Measurements from ENCODE around the gene CCDC157. TPM values are rescaled to one million over a fixed set of nuclear protein-coding genes. Genes with fewer than 3 reads are reported as not detected.

CCDC157 gene
- total and polyA plus RNA-seq, 2 of the 4 experiments (the other 2 are of a cell fraction), result 0.90 to 2.2 TPM

DNA sequence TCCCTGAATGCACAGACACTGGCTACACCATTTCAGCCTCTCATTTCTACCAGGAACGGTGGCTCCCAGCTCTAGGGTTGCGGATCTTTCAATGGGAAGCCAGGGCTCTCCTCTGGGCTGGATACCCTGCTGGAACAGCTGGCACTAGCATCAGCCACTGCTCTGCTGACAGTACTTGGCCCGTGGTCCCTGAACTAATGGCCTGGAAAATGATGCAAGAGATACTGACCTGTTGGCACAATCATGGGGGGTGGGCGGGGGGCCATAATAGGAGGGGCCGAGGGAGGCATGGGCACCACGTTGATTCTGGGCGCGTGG lies 19.4 kb upstream of the CCDC157 start:
- ATAC-seq (ENCODE audit: low read depth), result no peak
- in situ Hi-C loops (cut with MboI; ENCODE audit: low sequenced_read_pairs), result no loop called here

More for the DNA sequence above, 19.4 kb upstream of the CCDC157 start:
- H2AK9ac ChIP-seq (replicated peaks; ENCODE audit: low read depth, low read length, poor library complexity), result no peak overlapping the region
- 0 out of 2 replicates have a peak, but pooled peaks cover 3% of the 10 kb centered on the region for H4K20me1 ChIP-seq (ENCODE audit: insufficient read depth, low read length)
- no peak overlapping the region for H2AK5ac ChIP-seq (ENCODE audit: low read depth, low read length)
- peaks cover 11% of the 10 kb centered on the region for H3K9me1 ChIP-seq (ENCODE audit: insufficient read depth, low read length)
- no peak overlapping the region for H2BK5ac ChIP-seq (ENCODE audit: low read depth, low read length, poor library complexity, severe bottlenecking)
- ChIA-PET CTCF (no interaction called here), POLR2A (ENCODE audit: unreplicated experiment) (interaction anchor here (1.5 kb wide), 1 partner anchor 11 kb away, joined by 3 read pairs; the partner anchor contains the start of gene TBC1D10A)
- no peak overlapping the region for H4K91ac ChIP-seq (ENCODE audit: insufficient read depth, low read depth, low read length)
- WGBS, 2 experiments (ENCODE audit: extremely low coverage in 2 of 2, insufficient read length in 1 of 2), result 93% methylated on average over 3 of the region's 8 CpGs; no CpG with 5 or more reads in 1 of the 2 experiments
- BruUV-seq (replicated peaks), result no TSS peak
- H3K27me3 ChIP-seq (ENCODE audit: control insufficient read depth, insufficient read depth, low read length), result no peaks in the 10 kb centered on the region
- no peak overlapping the region for H3K14ac ChIP-seq (replicated peaks; ENCODE audit: low read depth, low read length)
- intact Hi-C loops (cut with micrococcal nuclease) (no loop called here), dilution Hi-C loops (cut with HindIII; ENCODE audit: low sequenced_read_pairs, unreplicated experiment) (no loop called here)
- no peak overlapping the region for H4K8ac ChIP-seq (ENCODE audit: low read depth in 2 of 2, low read length in 2 of 2)
- no peak overlapping the region for H2BK120ac ChIP-seq (ENCODE audit: low read depth, low read length)
- H3K9me3 ChIP-seq (ENCODE audit: control insufficient read depth, insufficient read depth, low read length), result no peaks in the 10 kb centered on the region
- DNase-seq, result no peak
- no peak overlapping the region for H3K9ac ChIP-seq (ENCODE audit: low read depth, low read length)
- no peak overlapping the region for H2AFZ ChIP-seq (replicated peaks; ENCODE audit: low read length, poor library complexity)
- TF ChIP-seq FOS (IDR thresholded peaks at IDR 0.05; ENCODE audit: low read depth, low read length) (no peak), POLR2A (IDR thresholded peaks at IDR 0.05; ENCODE audit: low read depth, low read length) (no peak), MAFK (IDR thresholded peaks at IDR 0.05; ENCODE audit: low read depth, low read length) (no peak), RAD21 (IDR thresholded peaks at IDR 0.05; ENCODE audit: low read length) (no peak), MXI1 (IDR thresholded peaks at IDR 0.05; ENCODE audit: borderline replicate concordance, low read depth, low read length) (no peak), RCOR1 (IDR thresholded peaks at IDR 0.05; ENCODE audit: insufficient replicate concordance, low read length) (no peak), NFE2L2 (IDR thresholded peaks at IDR 0.05; ENCODE audit: low read depth, low read length) (no peak), BHLHE40 (IDR thresholded peaks at IDR 0.05; ENCODE audit: low read depth, low read length) (no peak), CEBPB (IDR thresholded peaks at IDR 0.05; ENCODE audit: low read depth, low read length) (no peak), SMC3 (IDR thresholded peaks at IDR 0.05; ENCODE audit: low read depth, low read length) (no peak), CHD1 (IDR thresholded peaks at IDR 0.05; ENCODE audit: low read depth, low read length) (no peak), RFX5 (IDR thresholded peaks at IDR 0.05; ENCODE audit: low read depth, low read length) (no peak), MAZ (IDR thresholded peaks at IDR 0.05; ENCODE audit: borderline replicate concordance, low read depth, low read length) (no peak)
- TF ChIP-seq, protein P1, sequence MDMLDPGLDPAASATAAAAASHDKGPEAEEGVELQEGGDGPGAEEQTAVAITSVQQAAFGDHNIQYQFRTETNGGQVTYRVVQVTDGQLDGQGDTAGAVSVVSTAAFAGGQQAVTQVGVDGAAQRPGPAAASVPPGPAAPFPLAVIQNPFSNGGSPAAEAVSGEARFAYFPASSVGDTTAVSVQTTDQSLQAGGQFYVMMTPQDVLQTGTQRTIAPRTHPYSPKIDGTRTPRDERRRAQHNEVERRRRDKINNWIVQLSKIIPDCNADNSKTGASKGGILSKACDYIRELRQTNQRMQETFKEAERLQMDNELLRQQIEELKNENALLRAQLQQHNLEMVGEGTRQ (IDR thresholded peaks at IDR 0.05; ENCODE audit: low read depth, low read length), result no peak
- TF ChIP-seq, protein P2, sequence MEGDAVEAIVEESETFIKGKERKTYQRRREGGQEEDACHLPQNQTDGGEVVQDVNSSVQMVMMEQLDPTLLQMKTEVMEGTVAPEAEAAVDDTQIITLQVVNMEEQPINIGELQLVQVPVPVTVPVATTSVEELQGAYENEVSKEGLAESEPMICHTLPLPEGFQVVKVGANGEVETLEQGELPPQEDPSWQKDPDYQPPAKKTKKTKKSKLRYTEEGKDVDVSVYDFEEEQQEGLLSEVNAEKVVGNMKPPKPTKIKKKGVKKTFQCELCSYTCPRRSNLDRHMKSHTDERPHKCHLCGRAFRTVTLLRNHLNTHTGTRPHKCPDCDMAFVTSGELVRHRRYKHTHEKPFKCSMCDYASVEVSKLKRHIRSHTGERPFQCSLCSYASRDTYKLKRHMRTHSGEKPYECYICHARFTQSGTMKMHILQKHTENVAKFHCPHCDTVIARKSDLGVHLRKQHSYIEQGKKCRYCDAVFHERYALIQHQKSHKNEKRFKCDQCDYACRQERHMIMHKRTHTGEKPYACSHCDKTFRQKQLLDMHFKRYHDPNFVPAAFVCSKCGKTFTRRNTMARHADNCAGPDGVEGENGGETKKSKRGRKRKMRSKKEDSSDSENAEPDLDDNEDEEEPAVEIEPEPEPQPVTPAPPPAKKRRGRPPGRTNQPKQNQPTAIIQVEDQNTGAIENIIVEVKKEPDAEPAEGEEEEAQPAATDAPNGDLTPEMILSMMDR (conservative IDR thresholded peaks at IDR 0.05; ENCODE audit: low read depth, low read length), result no peak
- TF ChIP-seq, protein P3, sequence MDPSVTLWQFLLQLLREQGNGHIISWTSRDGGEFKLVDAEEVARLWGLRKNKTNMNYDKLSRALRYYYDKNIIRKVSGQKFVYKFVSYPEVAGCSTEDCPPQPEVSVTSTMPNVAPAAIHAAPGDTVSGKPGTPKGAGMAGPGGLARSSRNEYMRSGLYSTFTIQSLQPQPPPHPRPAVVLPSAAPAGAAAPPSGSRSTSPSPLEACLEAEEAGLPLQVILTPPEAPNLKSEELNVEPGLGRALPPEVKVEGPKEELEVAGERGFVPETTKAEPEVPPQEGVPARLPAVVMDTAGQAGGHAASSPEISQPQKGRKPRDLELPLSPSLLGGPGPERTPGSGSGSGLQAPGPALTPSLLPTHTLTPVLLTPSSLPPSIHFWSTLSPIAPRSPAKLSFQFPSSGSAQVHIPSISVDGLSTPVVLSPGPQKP (IDR thresholded peaks at IDR 0.05; ENCODE audit: borderline replicate concordance, low read depth, low read length), result no peak
- no peak overlapping the region for H3K4ac ChIP-seq (ENCODE audit: low read depth, low read length)
- H3K18ac ChIP-seq (ENCODE audit: low read depth, low read length), result no peak overlapping the region
- H4K5ac ChIP-seq (ENCODE audit: low read depth, low read length), result no peak overlapping the region
- H2BK20ac ChIP-seq (ENCODE audit: low read depth, low read length), result no peak overlapping the region
- peaks cover 2 to 11% of the 10 kb centered on the region in 2 experiments; a peak in 3 of 4 replicates for H3K79me1 ChIP-seq (ENCODE audit: low read depth in 1 of 2, low read length in 2 of 2)
- H3K27ac ChIP-seq (ENCODE audit: insufficient read depth, low read length), result no peak overlapping the region
- no peak overlapping the region for H3K4me2 ChIP-seq (ENCODE audit: low read depth, low read length)
- no peaks in the 10 kb centered on the region for H3K4me1 ChIP-seq (ENCODE audit: control insufficient read depth, insufficient read depth, low read length)
- H3K4me3 ChIP-seq (ENCODE audit: insufficient read depth, low read depth, low read length), result no peak overlapping the region
- H3K36me3 ChIP-seq (ENCODE audit: control insufficient read depth, insufficient read depth, low read length), result peaks cover 95% of the 10 kb centered on the region
- no peak overlapping the region for H3K23ac ChIP-seq (ENCODE audit: low read depth, low read length)
- no peak overlapping the region for H2BK15ac ChIP-seq (ENCODE audit: low read depth, low read length)
- no peak overlapping the region for H3K56ac ChIP-seq (ENCODE audit: extremely low read depth, insufficient read depth, low read length)

Data from IMR-90 (cell line).